ENCODE results near the gene KRT23. TPM values are rescaled to one million over a fixed set of nuclear protein-coding genes. Genes with fewer than 3 reads are reported as not detected.

KRT23 gene
- total RNA-seq, 1 donor from 2014 or later: 17.1 TPM

DNA sequence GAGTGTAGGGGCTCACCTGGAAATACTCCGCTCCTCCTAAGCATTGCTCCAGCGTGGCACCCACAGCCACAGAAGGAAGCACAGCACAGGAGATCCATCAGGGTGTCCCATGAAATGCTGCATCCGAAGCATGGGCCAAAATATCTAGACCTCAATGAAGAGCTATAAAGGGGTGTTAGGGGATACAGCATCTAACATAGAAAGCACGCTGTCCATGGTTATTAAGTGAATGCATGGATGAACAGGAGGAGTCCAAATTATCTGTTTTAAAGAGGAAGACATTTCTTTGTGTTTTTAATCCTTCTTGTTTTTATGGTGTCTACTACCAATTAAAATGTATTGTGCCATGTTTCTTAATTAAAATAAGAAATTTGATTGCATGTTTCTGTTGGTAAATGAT is 30.8 kb downstream of the KRT23 start:
- no peak for DNase-seq (ENCODE audit: low read depth)
- no peak overlapping the region for H3K4me3 ChIP-seq (ENCODE audit: low read depth, low read length)
- TF ChIP-seq, protein P1, sequence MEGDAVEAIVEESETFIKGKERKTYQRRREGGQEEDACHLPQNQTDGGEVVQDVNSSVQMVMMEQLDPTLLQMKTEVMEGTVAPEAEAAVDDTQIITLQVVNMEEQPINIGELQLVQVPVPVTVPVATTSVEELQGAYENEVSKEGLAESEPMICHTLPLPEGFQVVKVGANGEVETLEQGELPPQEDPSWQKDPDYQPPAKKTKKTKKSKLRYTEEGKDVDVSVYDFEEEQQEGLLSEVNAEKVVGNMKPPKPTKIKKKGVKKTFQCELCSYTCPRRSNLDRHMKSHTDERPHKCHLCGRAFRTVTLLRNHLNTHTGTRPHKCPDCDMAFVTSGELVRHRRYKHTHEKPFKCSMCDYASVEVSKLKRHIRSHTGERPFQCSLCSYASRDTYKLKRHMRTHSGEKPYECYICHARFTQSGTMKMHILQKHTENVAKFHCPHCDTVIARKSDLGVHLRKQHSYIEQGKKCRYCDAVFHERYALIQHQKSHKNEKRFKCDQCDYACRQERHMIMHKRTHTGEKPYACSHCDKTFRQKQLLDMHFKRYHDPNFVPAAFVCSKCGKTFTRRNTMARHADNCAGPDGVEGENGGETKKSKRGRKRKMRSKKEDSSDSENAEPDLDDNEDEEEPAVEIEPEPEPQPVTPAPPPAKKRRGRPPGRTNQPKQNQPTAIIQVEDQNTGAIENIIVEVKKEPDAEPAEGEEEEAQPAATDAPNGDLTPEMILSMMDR (conservative IDR thresholded peaks at IDR 0.05; ENCODE audit: low read depth, low read length): no peak

DNA sequence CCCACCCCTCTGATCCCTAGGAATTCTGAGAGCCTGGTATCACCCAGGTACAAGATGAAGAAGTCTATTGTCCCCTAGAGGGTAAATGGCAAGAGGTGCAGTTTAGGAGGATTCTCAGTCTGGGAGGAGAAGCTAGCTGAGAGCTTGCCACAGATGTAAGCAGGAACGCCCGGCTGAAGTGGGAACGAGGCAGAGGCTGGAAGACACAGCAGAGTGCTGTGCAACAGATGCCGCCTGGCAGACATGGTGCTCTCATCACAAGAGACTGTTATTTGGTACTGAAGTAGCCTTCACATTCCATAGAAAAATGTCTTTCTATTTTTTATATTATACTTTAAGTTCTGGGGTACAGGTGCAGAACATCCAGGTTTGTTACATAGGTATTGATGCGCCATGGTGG is 32.1 kb downstream of the KRT23 start:
- DNase-seq (ENCODE audit: low read depth): no peak
- H3K4me3 ChIP-seq (ENCODE audit: low read depth, low read length): no peak overlapping the region
- TF ChIP-seq, protein P1 (conservative IDR thresholded peaks at IDR 0.05; ENCODE audit: low read depth, low read length): no peak

DNA sequence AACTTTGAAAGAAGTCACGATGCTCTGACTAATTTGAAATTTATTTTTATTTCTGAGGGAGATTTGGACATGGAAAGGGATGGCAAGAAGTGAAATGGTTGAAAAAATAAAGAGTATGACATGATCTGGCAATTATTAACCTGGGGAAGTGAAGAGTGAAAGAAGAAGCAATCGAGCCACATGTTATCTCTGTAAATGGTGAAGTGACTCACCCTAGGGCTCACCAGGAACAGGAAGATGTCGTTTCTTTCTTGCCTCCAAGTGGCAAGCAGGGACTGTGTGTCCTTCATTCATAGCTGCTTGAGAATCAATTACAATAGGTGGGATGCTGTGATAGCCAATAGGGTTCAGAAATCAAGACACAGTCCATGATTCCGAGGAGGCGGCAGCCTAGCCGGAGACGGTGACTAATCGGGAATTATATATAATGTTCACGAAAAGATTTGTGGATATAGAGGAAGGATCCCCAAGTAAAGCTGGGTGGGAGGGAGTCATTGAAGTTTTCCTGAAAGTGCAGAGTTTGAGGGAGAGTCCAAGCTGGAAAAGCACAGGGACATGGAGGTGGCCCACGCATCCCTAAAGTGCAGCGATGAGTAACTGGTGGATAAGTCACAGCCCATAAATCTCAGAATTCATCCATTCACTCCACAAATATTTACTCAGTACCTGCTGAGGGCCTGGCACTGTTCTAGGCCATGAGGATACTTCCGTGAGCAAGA is 34.2 kb downstream of the KRT23 start:
- DNase-seq (ENCODE audit: low read depth): peak; percentile 98
- H3K4me3 ChIP-seq (ENCODE audit: low read depth, low read length): peak overlapping the region; percentile 11
- TF ChIP-seq, protein P1 (conservative IDR thresholded peaks at IDR 0.05; ENCODE audit: low read depth, low read length): no peak

DNA sequence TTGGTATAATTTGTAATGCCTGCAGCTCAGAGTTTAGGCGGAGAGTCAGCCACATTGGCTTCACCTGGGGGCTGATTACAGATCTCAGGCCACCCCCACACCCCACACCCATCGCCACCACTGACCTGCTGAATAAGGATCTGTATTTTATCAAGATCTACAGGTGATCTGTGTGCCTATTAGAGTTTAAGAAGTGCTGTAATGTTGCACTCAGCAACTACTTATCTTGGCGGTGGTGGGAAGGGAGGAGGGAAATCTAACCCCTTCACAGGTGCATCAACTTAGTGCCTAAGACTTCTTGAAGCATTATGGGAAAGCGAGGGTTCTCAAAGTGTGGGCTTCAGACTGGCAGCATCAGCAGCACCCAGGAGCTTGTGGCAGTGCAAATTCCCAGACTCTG is 34.9 kb downstream of the KRT23 start:
- TF ChIP-seq, protein P1 (conservative IDR thresholded peaks at IDR 0.05; ENCODE audit: low read depth, low read length): no peak
- no peak overlapping the region for H3K4me3 ChIP-seq (ENCODE audit: low read depth, low read length)
- DNase-seq (ENCODE audit: low read depth): no peak

DNA sequence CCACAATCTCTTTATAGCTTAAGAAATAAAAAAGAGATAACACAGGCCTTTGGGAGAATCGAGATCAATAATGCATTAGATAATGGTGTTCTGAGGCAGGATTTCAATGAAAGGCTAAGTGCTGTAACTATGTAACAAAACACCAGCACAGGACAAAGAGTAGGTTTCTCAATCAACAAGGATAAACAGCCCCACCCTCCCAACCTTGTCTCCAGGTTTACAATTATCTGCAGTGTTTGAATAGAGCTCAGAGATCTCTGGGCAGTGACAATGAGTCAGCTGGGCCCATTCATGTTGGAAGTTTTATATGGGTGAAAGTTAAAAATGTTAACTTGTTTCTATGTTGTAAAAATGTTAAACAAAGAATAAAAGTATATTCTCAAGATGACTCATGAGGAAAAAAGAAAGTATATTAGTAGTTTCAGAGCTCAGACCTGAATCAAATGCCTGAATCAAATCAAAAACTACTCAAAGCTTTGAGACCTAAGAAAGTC is 35.4 kb downstream of the KRT23 start:
- TF ChIP-seq, protein P1 (conservative IDR thresholded peaks at IDR 0.05; ENCODE audit: low read depth, low read length): no peak
- no peak overlapping the region for H3K4me3 ChIP-seq (ENCODE audit: low read depth, low read length)
- DNase-seq (ENCODE audit: low read depth): peak; percentile 94

DNA sequence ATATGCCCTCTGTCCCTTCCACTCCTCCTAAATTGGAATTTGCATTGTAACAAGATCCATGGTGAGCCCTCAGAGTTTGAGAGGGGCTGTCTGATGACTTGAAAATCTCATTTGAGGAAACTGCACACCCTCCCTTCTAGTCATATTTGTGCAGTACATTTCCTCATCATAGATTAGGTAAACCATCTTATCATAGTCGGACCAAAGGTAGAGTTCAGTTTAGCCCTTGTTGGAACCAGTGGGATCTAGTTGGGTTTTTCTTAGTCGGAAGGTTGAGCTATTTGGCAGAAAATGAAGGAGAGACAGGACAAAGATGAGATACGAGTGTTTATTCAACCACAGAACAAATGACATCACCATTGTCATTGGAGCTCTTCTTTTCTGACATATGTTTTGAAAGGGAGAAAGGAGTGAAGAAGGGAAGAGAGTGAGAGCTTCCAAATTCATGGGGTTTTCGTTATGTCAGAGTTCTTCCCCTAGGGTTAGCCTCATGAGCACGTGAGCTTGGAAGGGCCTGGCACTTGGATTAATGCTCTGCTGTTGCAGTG is 36.6 kb downstream of the KRT23 start:
- H3K4me3 ChIP-seq (ENCODE audit: low read depth, low read length): no peak overlapping the region
- no peak for DNase-seq (ENCODE audit: low read depth)
- TF ChIP-seq, protein P1 (conservative IDR thresholded peaks at IDR 0.05; ENCODE audit: low read depth, low read length): no peak
